Esophagus squamous epithelium (tissue), 4 donors: Measurements from ENCODE around the gene RUNX1.

Experiments
- CTCF ChIP-seq, 6 experiments: fragments of 450-650 bp in 4 of 6; fragments of 200-600 bp in 2 of 6; sonication (generic) in 2 of 6; IDR thresholded peaks; one replicate each; pipeline ENCODE4 v1.5.1; 2016 to 2019; ENCODE audit warnings: antibody characterized with exemption in 6 of 6, mild to moderate bottlenecking in 4 of 6, moderate library complexity in 4 of 6
- POLR2A ChIP-seq, 4 donors: fragments of 450-650 bp; IDR thresholded peaks; one replicate each; pipeline ENCODE4 v1.6.1; 2017; ENCODE audit warnings: antibody characterized with exemption in 4 of 4, mild to moderate bottlenecking in 4 of 4, moderate library complexity in 3 of 4

DNA sequence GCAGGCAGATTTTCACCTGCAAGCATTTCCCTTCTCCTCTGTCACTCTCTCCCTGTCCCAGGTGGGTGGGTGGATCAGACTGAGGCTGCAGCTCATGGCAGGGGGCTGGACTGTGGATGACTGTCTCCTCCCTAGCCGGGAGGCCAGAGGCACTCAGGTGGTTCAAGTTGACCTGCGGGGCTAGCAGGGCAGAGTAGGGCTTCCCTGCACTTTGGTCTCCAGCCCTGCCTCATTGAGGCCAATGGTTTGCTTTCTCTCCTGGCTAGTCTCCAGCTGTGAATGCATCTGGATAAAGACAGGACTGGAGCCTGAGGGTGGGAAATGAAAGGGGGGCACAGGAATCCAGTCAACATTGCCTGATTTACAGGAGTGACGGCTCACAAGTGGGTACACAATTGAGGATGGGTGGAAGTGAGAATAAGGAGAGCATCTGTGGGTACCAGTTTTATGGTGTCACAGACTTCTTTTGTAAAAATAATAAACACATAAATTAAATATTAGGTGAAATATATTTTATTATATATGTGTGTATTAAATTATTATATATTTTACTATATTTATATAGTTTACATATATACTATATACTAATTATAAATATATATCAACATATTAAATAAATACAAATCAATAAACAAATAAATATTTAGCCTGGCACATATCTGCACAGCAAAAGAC is 25.6 kb downstream of the RUNX1 start:
- no peak for TF ChIP-seq CTCF (IDR thresholded peaks at IDR 0.05)
- no peak for TF ChIP-seq POLR2A (IDR thresholded peaks at IDR 0.05)
